ENCODE data around the gene CREBZF.

CREBZF gene

DNA sequence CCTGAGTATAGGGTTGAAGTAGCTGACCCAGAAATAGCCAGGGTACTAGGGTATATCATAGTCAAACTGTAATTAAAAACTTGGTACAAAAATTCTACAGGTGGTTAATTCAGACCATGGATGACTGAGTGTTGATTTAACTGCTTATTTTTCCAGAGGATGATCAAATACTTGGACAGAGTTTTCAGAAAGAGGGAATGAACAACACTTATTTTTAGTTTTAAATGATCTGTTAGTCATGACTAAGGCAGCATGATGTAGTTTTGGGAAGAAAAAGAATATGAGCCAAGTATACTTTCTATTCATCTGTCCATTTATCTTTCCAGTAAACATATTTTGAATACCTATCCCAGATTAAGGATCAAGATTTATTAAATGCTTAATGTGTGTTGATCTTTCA, 40.9 kb upstream of the CREBZF start:
- no peak for TF ChIP-seq MAX (IDR thresholded peaks at IDR 0.05)
- no peak for TF ChIP-seq EP300 (IDR thresholded peaks at IDR 0.05; ENCODE audit: borderline replicate concordance)
- no peak for TF ChIP-seq USF1 (IDR thresholded peaks at IDR 0.05)
- no peak for TF ChIP-seq TEAD4 (IDR thresholded peaks at IDR 0.05)
- TF ChIP-seq, protein P1, sequence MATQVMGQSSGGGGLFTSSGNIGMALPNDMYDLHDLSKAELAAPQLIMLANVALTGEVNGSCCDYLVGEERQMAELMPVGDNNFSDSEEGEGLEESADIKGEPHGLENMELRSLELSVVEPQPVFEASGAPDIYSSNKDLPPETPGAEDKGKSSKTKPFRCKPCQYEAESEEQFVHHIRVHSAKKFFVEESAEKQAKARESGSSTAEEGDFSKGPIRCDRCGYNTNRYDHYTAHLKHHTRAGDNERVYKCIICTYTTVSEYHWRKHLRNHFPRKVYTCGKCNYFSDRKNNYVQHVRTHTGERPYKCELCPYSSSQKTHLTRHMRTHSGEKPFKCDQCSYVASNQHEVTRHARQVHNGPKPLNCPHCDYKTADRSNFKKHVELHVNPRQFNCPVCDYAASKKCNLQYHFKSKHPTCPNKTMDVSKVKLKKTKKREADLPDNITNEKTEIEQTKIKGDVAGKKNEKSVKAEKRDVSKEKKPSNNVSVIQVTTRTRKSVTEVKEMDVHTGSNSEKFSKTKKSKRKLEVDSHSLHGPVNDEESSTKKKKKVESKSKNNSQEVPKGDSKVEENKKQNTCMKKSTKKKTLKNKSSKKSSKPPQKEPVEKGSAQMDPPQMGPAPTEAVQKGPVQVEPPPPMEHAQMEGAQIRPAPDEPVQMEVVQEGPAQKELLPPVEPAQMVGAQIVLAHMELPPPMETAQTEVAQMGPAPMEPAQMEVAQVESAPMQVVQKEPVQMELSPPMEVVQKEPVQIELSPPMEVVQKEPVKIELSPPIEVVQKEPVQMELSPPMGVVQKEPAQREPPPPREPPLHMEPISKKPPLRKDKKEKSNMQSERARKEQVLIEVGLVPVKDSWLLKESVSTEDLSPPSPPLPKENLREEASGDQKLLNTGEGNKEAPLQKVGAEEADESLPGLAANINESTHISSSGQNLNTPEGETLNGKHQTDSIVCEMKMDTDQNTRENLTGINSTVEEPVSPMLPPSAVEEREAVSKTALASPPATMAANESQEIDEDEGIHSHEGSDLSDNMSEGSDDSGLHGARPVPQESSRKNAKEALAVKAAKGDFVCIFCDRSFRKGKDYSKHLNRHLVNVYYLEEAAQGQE (IDR thresholded peaks at IDR 0.05; ENCODE audit: low read depth) = no peak
- TF ChIP-seq YY1 (IDR thresholded peaks at IDR 0.05; ENCODE audit: low read depth) = no peak

- TF ChIP-seq CEBPB (IDR thresholded peaks at IDR 0.05) = no peak
- no peak for TF ChIP-seq TCF12 (IDR thresholded peaks at IDR 0.05; ENCODE audit: low read depth)
- TF ChIP-seq EGR1 (IDR thresholded peaks at IDR 0.05) = no peak
- TF ChIP-seq NFIC (IDR thresholded peaks at IDR 0.05) = no peak
- TF ChIP-seq RAD21 (IDR thresholded peaks at IDR 0.05; ENCODE audit: low read depth) = no peak
- no peak for TF ChIP-seq USF1 (IDR thresholded peaks at IDR 0.05)
- no peak for TF ChIP-seq TEAD4 (IDR thresholded peaks at IDR 0.05)
- no peak for TF ChIP-seq FOXM1 (IDR thresholded peaks at IDR 0.05; ENCODE audit: borderline replicate concordance, low read depth)
- TF ChIP-seq, protein P1 (IDR thresholded peaks at IDR 0.05; ENCODE audit: low read depth) = no peak
- no peak for TF ChIP-seq EP300 (IDR thresholded peaks at IDR 0.05; ENCODE audit: borderline replicate concordance)
- no peak for TF ChIP-seq CREB1 (IDR thresholded peaks at IDR 0.05; ENCODE audit: low read depth)
- TF ChIP-seq MAX (IDR thresholded peaks at IDR 0.05) = no peak
- TF ChIP-seq TAF1 (IDR thresholded peaks at IDR 0.05; ENCODE audit: low read depth) = no peak
- no peak for TF ChIP-seq YY1 (IDR thresholded peaks at IDR 0.05; ENCODE audit: low read depth)
- TF ChIP-seq ZBTB7A (IDR thresholded peaks at IDR 0.05; ENCODE audit: low read depth) = no peak
Observed at GRCh38 chr11:85704967-85705366, 40.0 kb upstream of the CREBZF start.

- no peak for TF ChIP-seq MAX (IDR thresholded peaks at IDR 0.05)
- TF ChIP-seq TAF1 (IDR thresholded peaks at IDR 0.05; ENCODE audit: low read depth) = no peak
- TF ChIP-seq NFIC (IDR thresholded peaks at IDR 0.05) = no peak
- TF ChIP-seq CREB1 (IDR thresholded peaks at IDR 0.05; ENCODE audit: low read depth) = no peak
- TF ChIP-seq YY1 (IDR thresholded peaks at IDR 0.05; ENCODE audit: low read depth) = no peak
- no peak for TF ChIP-seq FOXM1 (IDR thresholded peaks at IDR 0.05; ENCODE audit: borderline replicate concordance, low read depth)
- TF ChIP-seq RAD21 (IDR thresholded peaks at IDR 0.05; ENCODE audit: low read depth) = no peak
- TF ChIP-seq EGR1 (IDR thresholded peaks at IDR 0.05) = no peak
- no peak for TF ChIP-seq EP300 (IDR thresholded peaks at IDR 0.05; ENCODE audit: borderline replicate concordance)
- no peak for TF ChIP-seq TEAD4 (IDR thresholded peaks at IDR 0.05)
Observed at GRCh38 chr11:85699957-85700741, 35.2 kb upstream of the CREBZF start.

- TF ChIP-seq CEBPB (IDR thresholded peaks at IDR 0.05) (no peak), CREB1 (IDR thresholded peaks at IDR 0.05; ENCODE audit: low read depth) (no peak), FOXM1 (IDR thresholded peaks at IDR 0.05; ENCODE audit: borderline replicate concordance, low read depth) (no peak), RAD21 (IDR thresholded peaks at IDR 0.05; ENCODE audit: low read depth) (no peak), ZBTB7A (IDR thresholded peaks at IDR 0.05; ENCODE audit: low read depth) (no peak), TEAD4 (IDR thresholded peaks at IDR 0.05) (no peak), TAF1 (IDR thresholded peaks at IDR 0.05; ENCODE audit: low read depth) (no peak), NFIC (IDR thresholded peaks at IDR 0.05) (no peak), EP300 (IDR thresholded peaks at IDR 0.05; ENCODE audit: borderline replicate concordance) (no peak), USF1 (IDR thresholded peaks at IDR 0.05) (no peak), MAX (IDR thresholded peaks at IDR 0.05) (no peak)
- TF ChIP-seq, protein P1 (IDR thresholded peaks at IDR 0.05; ENCODE audit: low read depth) = no peak
Observed at GRCh38 chr11:85698195-85698594, 33.3 kb upstream of the CREBZF start.

Measured in Ishikawa (cell line).